Neural cell (in vitro differentiated cells): ENCODE results near the gene FAM117B. TPM values are rescaled to one million over a fixed set of nuclear protein-coding genes. Genes with fewer than 3 reads are reported as not detected.

Experiments
- H2AFZ ChIP-seq: fragments of 200-600, 300-800 bp; sonication (generic), shearing (Covaris generic); 2 replicates; pipeline ENCODE4 v1.6.0; 2014; ENCODE audit warnings: low read depth, mild to moderate bottlenecking, antibody characterized with exemption, low read length, moderate library complexity
- H3F3A ChIP-seq: fragments of 200-600 bp; shearing (Covaris generic); 2 replicates; pipeline ENCODE4 v1.6.1; 2016; ENCODE audit warnings: mild to moderate bottlenecking, moderate library complexity, mixed read lengths, antibody characterized with exemption, low read length; ENCODE audit not compliant: insufficient read depth, poor library complexity, severe bottlenecking
- H3K27ac ChIP-seq: fragments of 200-600, 300-800 bp; sonication (generic), shearing (Covaris generic); 2 replicates; pipeline ENCODE4 v1.5.1; 2014; ENCODE audit warnings: mild to moderate bottlenecking, low read length, moderate library complexity
- H3K27me3 ChIP-seq: fragments of 300-800, 200-600 bp; sonication (generic), shearing (Covaris generic); 2 replicates; pipeline ENCODE4 v1.6.0; 2014; ENCODE audit warnings: mild to moderate bottlenecking, low read depth, low read length, moderate library complexity; ENCODE audit not compliant: insufficient read depth
- H3K36me3 ChIP-seq: fragments of 300-800, 200-600 bp; sonication (generic), shearing (Covaris generic); 2 replicates; pipeline ENCODE4 v1.5.1; 2014; ENCODE audit warnings: mild to moderate bottlenecking, antibody characterized with exemption, low read length, moderate library complexity; ENCODE audit not compliant: insufficient read depth
- H3K4me2 ChIP-seq: fragments of 300-800, 200-600 bp; sonication (generic), shearing (Covaris generic); 2 replicates; pipeline ENCODE4 v1.6.0; 2014; ENCODE audit warnings: mild to moderate bottlenecking, low read length
- H3K4me3 ChIP-seq: fragments of 300-800, 200-600 bp; sonication (generic), shearing (Covaris generic); 2 replicates; pipeline ENCODE4 v1.5.1; 2014; ENCODE audit warnings: mild to moderate bottlenecking, low read length, moderate library complexity
- H3K79me2 ChIP-seq: fragments of 200-600 bp; shearing (Covaris generic); replicated peaks from 2 replicates; pipeline ENCODE4 v1.6.0; 2014; ENCODE audit warnings: mild to moderate bottlenecking, low read length, moderate library complexity; ENCODE audit not compliant: insufficient read depth
- H3K9ac ChIP-seq: fragments of 300-800, 200-600 bp; sonication (generic), shearing (Covaris generic); 2 replicates; pipeline ENCODE4 v1.6.1; 2016; ENCODE audit warnings: mild to moderate bottlenecking, low read length, mixed read lengths
- H3K9me2 ChIP-seq: fragments of 200-600 bp; shearing (Covaris generic); 2 replicates; pipeline ENCODE4 v1.6.1; 2016; ENCODE audit warnings: mild to moderate bottlenecking, low read length, mixed read lengths; ENCODE audit not compliant: insufficient read depth
- H3K9me3 ChIP-seq: fragments of 200-600, 300-800 bp; sonication (generic), shearing (Covaris generic); 2 replicates; pipeline ENCODE4 v1.6.1; 2016; ENCODE audit warnings: mild to moderate bottlenecking, mixed run types, low read length, moderate library complexity, mixed read lengths
- H4K20me1 ChIP-seq: fragments of 200-600 bp; shearing (Covaris generic); 2 replicates; pipeline ENCODE4 v1.6.1; 2016; ENCODE audit warnings: mild to moderate bottlenecking, mixed run types; ENCODE audit not compliant: insufficient read depth
- EP300 ChIP-seq: fragments of 450-650 bp; conservative IDR thresholded peaks from 2 replicates; pipeline ENCODE4 v1.6.1; 2014; ENCODE audit warnings: antibody characterized with exemption, mild to moderate bottlenecking, moderate library complexity; ENCODE audit not compliant: poor library complexity, severe bottlenecking
- EZH2 ChIP-seq: fragments of 200-600, 300-800 bp; shearing (Covaris generic), sonication (generic); IDR thresholded peaks from 2 replicates; pipeline ENCODE4 v1.6.1; 2014; ENCODE audit warnings: antibody characterized with exemption, low read length, borderline replicate concordance, mild to moderate bottlenecking; ENCODE audit not compliant: insufficient read depth, poor library complexity, severe bottlenecking
- MXI1 ChIP-seq: fragments of 450-650 bp; conservative IDR thresholded peaks from 2 replicates; pipeline ENCODE4 v1.6.1; 2014; ENCODE audit warnings: antibody characterized with exemption, mild to moderate bottlenecking; ENCODE audit not compliant: poor library complexity, severe bottlenecking
- POLR2AphosphoS5 ChIP-seq: IDR thresholded peaks from 2 replicates; pipeline ENCODE4 v1.6.1; 2012
- RAD21 ChIP-seq: fragments of 450-650 bp; conservative IDR thresholded peaks from 2 replicates; pipeline ENCODE4 v1.6.1; 2014; ENCODE audit warnings: antibody characterized with exemption, mild to moderate bottlenecking, moderate library complexity
- SMC3 ChIP-seq: fragments of 450-650 bp; conservative IDR thresholded peaks from 2 replicates; pipeline ENCODE4 v1.6.1; 2014; ENCODE audit warnings: antibody characterized with exemption, mild to moderate bottlenecking, moderate library complexity; ENCODE audit not compliant: poor library complexity
- TAF1 ChIP-seq: IDR thresholded peaks from 2 replicates; pipeline ENCODE4 v1.6.1; 2012; ENCODE audit warnings: low read depth
- polyA plus RNA-seq: library from polyadenylated mRNA; depleted of rRNA; stranded (reverse); fragments of >200 nt; gene quantifications from 2 replicates; pipeline ENCODE4 v1.2.3, GENCODE V29; 2014
- small RNA-seq, 3 experiments: library from RNA; depleted of rRNA; stranded (forward); fragments of <200 nt; gene quantifications; one replicate each; pipeline ENCODE3, GENCODE V24; 2012
- TF ChIP-seq, protein P1 (sequence below): IDR thresholded peaks from 2 replicates; pipeline ENCODE4 v1.6.1; 2012; ENCODE audit warnings: borderline replicate concordance
- TF ChIP-seq, protein P2 (sequence below): fragments of 450-650 bp; IDR thresholded peaks from 2 replicates; pipeline ENCODE4 v1.5.1; 2014; ENCODE audit warnings: antibody characterized with exemption, mild to moderate bottlenecking, moderate library complexity; ENCODE audit not compliant: poor library complexity, severe bottlenecking

FAM117B gene
- polyA plus RNA-seq, 1 donor from 2014 or later = 32.9 TPM

DNA sequence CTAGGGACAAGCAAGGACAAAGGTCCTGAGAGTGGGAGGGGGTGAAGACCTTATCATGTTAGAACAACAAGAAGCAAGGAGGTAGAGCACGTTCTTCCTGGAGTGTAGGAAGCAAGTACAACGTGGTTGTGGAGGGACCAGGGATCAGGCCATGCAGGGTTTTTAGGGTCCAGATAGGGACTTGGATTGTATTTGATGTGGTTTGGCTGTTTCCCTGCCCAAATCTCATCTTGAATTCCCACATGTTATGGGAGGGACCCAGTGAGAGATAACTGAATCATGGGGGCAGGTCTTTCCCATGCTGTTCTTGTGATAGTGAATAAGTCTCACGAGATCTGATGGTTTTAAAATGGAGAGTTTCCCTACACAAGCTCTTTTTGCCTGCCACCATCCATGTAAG is 183.6 kb downstream of the FAM117B start:
- Histone ChIP-seq H3K79me2 (no peaks in the 10 kb centered on the region), H3K36me3 (peaks cover 7% of the 10 kb centered on the region)

More for the DNA sequence above, 183.6 kb downstream of the FAM117B start:
- no peak overlapping the region for H3K4me2 ChIP-seq
- no peak overlapping the region for H3K4me3 ChIP-seq
- H4K20me1 ChIP-seq = no peaks in the 10 kb centered on the region
- H3K27me3 ChIP-seq = no peaks in the 10 kb centered on the region
- no peak for TF ChIP-seq TAF1
- TF ChIP-seq, protein P1, sequence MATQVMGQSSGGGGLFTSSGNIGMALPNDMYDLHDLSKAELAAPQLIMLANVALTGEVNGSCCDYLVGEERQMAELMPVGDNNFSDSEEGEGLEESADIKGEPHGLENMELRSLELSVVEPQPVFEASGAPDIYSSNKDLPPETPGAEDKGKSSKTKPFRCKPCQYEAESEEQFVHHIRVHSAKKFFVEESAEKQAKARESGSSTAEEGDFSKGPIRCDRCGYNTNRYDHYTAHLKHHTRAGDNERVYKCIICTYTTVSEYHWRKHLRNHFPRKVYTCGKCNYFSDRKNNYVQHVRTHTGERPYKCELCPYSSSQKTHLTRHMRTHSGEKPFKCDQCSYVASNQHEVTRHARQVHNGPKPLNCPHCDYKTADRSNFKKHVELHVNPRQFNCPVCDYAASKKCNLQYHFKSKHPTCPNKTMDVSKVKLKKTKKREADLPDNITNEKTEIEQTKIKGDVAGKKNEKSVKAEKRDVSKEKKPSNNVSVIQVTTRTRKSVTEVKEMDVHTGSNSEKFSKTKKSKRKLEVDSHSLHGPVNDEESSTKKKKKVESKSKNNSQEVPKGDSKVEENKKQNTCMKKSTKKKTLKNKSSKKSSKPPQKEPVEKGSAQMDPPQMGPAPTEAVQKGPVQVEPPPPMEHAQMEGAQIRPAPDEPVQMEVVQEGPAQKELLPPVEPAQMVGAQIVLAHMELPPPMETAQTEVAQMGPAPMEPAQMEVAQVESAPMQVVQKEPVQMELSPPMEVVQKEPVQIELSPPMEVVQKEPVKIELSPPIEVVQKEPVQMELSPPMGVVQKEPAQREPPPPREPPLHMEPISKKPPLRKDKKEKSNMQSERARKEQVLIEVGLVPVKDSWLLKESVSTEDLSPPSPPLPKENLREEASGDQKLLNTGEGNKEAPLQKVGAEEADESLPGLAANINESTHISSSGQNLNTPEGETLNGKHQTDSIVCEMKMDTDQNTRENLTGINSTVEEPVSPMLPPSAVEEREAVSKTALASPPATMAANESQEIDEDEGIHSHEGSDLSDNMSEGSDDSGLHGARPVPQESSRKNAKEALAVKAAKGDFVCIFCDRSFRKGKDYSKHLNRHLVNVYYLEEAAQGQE = no peak
- TF ChIP-seq, protein P2, sequence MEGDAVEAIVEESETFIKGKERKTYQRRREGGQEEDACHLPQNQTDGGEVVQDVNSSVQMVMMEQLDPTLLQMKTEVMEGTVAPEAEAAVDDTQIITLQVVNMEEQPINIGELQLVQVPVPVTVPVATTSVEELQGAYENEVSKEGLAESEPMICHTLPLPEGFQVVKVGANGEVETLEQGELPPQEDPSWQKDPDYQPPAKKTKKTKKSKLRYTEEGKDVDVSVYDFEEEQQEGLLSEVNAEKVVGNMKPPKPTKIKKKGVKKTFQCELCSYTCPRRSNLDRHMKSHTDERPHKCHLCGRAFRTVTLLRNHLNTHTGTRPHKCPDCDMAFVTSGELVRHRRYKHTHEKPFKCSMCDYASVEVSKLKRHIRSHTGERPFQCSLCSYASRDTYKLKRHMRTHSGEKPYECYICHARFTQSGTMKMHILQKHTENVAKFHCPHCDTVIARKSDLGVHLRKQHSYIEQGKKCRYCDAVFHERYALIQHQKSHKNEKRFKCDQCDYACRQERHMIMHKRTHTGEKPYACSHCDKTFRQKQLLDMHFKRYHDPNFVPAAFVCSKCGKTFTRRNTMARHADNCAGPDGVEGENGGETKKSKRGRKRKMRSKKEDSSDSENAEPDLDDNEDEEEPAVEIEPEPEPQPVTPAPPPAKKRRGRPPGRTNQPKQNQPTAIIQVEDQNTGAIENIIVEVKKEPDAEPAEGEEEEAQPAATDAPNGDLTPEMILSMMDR = no peak
- TF ChIP-seq SMC3 = no peak
- TF ChIP-seq POLR2AphosphoS5 = no peak
- TF ChIP-seq RAD21 = no peak
- no peak for TF ChIP-seq MXI1
- no peak for TF ChIP-seq EZH2
- no peak for TF ChIP-seq EP300
- no peak overlapping the region for H3K9ac ChIP-seq
- no peaks in the 10 kb centered on the region for H3K9me2 ChIP-seq
- H3K27ac ChIP-seq = no peak overlapping the region
- H3K9me3 ChIP-seq = no peaks in the 10 kb centered on the region
- no peak overlapping the region for H2AFZ ChIP-seq
- H3F3A ChIP-seq = no peaks in the 10 kb centered on the region

Small RNA genes lying within 50 kb of the gene (small RNA-seq; reads per million reads assigned to genes)
- gene MTND4LP17 = 0 reads per million in 3 experiments

Other genes starting within 250 kb of the FAM117B start
- 61.2 and 61.4 TPM in 2 replicates for gene ICA1L, start 236.8 kb downstream of the FAM117B start, polyA plus RNA-seq